CD4-positive, alpha-beta T cell (primary cell): ENCODE data around the gene PLXNB2. TPM values are rescaled to one million over a fixed set of nuclear protein-coding genes. Genes with fewer than 3 reads are reported as not detected.

ENCODE experiments used
- ATAC-seq: fragments of 200-7000 bp; cut with Tn5 transposase; one replicate; pipeline ENCODE4 v1.10.0; 2022; ENCODE audit warnings: mild to moderate bottlenecking; ENCODE audit not compliant: poor library complexity
- CTCF ChIA-PET: fragments of 350-600 bp; sonication (Branson Sonifier 250); formaldehyde crosslinking; loops from one replicate; lab custom pipeline; 2021; ENCODE audit warnings: antibody characterized with exemption, inconsistent platforms; lab: Charles Lee
- POLR2A ChIA-PET: fragments of 350-600 bp; sonication (Branson Sonifier 250); formaldehyde crosslinking; loops from one replicate; lab custom pipeline; 2021; ENCODE audit warnings: antibody characterized with exemption, inconsistent platforms; lab: Charles Lee
- DNase-seq, 14 experiments: peaks; one replicate each; pipeline ENCODE4 v3.0.0-alpha.2; 2013 to 2020; ENCODE audit warnings: mixed read lengths in 2 of 14
- H3K27ac ChIP-seq, 2 donors: one replicate each; pipeline versions ENCODE4 v1.5.1 to v1.7.0; 2013; ENCODE audit warnings: low read length in 2 of 2, low read depth in 1 of 2, mild to moderate bottlenecking in 1 of 2
- H3K27me3 ChIP-seq, 2 experiments: 1 replicate in 1 of 2; 2 replicates in 1 of 2; pipeline versions ENCODE4 v1.6.1 to v1.7.0; 2013; ENCODE audit warnings: low read length in 2 of 2, control low read depth in 1 of 2, mild to moderate bottlenecking in 1 of 2, moderate library complexity in 1 of 2; ENCODE audit not compliant: insufficient read depth in 2 of 2, control insufficient read depth in 1 of 2
- H3K36me3 ChIP-seq: one replicate; pipeline ENCODE4 v1.6.1; 2013; ENCODE audit warnings: low read length, control low read depth; ENCODE audit not compliant: insufficient read depth
- H3K4me1 ChIP-seq: one replicate; pipeline ENCODE4 v1.6.1; 2013; ENCODE audit warnings: low read length, control low read depth; ENCODE audit not compliant: insufficient read depth
- H3K4me3 ChIP-seq: one replicate; pipeline ENCODE4 v1.5.1; 2013; ENCODE audit warnings: mild to moderate bottlenecking, low read length, moderate library complexity
- H3K9me3 ChIP-seq, 2 experiments: 1 replicate in 1 of 2; 2 replicates in 1 of 2; pipeline versions ENCODE4 v1.6.1 to v1.7.0; 2013; ENCODE audit warnings: low read length in 2 of 2, mild to moderate bottlenecking in 2 of 2, control low read depth in 1 of 2, moderate library complexity in 1 of 2; ENCODE audit not compliant: control insufficient read depth in 1 of 2, insufficient read depth in 1 of 2
- H3K27ac Mint-ChIP-seq: one replicate; pipeline ENCODE4 v1.8.0; 2020; ENCODE audit warnings: mixed read lengths
- H3K27me3 Mint-ChIP-seq: one replicate; pipeline ENCODE4 v1.8.0; 2021; ENCODE audit warnings: mixed read lengths
- H3K36me3 Mint-ChIP-seq: one replicate; pipeline ENCODE4 v1.8.0; 2021; ENCODE audit warnings: low read depth, mixed read lengths
- H3K4me1 Mint-ChIP-seq: one replicate; pipeline ENCODE4 v1.8.0; 2021; ENCODE audit warnings: low read depth, mixed read lengths
- H3K4me3 Mint-ChIP-seq: one replicate; pipeline ENCODE4 v1.8.0; 2020; ENCODE audit warnings: mild to moderate bottlenecking, mixed read lengths
- H3K9me3 Mint-ChIP-seq: one replicate; pipeline ENCODE4 v1.8.0; 2020; ENCODE audit warnings: mixed read lengths
- intact Hi-C, 2 experiments: fragments of 100-400 bp; cut with DNase I in 1 of 2; cut with micrococcal nuclease in 1 of 2; formaldehyde crosslinking; loops; one replicate each; pipeline versions ENCODE4 v1.15.1 to v1.9.0; 2023 to 2025; cut with DNase I, micrococcal nuclease
- total RNA-seq, 174 experiments: library from RNA in 2 of 174; stranded (reverse) in 2 of 174; gene quantifications; one replicate each; pipeline ENCODE4 v1.2.3 and lab custom pipeline; 2021 to 2026
- TF ChIP-seq, protein P1 (sequence below): fragments of 200-600 bp; IDR thresholded peaks from one replicate; pipeline ENCODE4 v1.8.0; 2022; ENCODE audit warnings: antibody characterized with exemption, mild to moderate bottlenecking

The PLXNB2 gene
- total RNA-seq, 2 experiments from 2014 or later = 2.8 to 3.9 TPM

DNA sequence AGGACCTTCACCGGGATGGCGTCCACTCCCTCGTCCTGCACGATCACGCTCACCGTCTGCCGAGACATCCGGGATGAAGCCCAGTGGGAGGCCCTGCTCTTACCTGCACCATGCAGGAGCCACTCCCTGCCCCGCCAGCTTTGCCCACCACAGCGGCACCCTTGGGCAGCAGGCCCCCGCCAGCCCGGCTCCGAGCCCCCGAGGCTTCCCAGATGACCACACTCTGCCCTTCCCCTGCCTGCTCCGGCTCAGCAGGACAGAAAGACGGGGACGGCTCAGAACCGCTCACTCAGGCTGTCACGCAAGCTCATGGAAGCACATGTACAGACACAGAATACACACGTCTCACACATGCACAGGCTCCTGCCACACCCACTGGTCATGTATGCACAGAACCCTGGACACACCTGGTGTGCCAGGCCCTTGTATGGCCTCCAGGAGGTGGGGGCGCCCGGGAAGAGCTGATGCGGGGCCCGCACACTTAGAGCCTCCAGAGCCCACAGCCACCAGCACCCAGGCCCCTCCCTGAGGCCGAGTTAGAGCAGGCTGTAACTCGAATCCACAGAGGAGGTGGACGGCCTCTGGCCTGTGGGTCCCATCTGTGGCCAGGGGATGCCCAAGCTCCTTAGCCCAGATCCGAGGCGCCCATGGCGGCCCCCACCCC, 28.4 kb downstream of the PLXNB2 start:
- Mint-ChIP-seq H3K4me1 (peaks cover 2% of the 10 kb centered on the region), H3K27me3 (no peaks in the 10 kb centered on the region), H3K36me3 (no peaks in the 10 kb centered on the region), H3K27ac (no peak overlapping the region), H3K4me3 (no peak overlapping the region), H3K9me3 (no peaks in the 10 kb centered on the region)
- intact Hi-C loops = loop anchor here (5.0 to 10.0 kb wide), 2 partner anchors 48 to 336 kb away; partner anchors contain the start of gene DENND6B (in 1 of the 2)
- ChIA-PET POLR2A (no interaction called here), CTCF (interaction anchor here (1.5 kb wide), 1 partner anchor 63 kb away, joined by 3 read pairs; no protein-coding TSS in a partner anchor)
- Histone ChIP-seq H3K9me3 (peaks cover 0 to 15% of the 10 kb centered on the region in 2 experiments), H3K4me1 (peaks cover 3% of the 10 kb centered on the region), H3K36me3 (no peaks in the 10 kb centered on the region), H3K27ac (no peak overlapping the region), H3K27me3 (no peaks in the 10 kb centered on the region), H3K4me3 (no peak overlapping the region)
- ATAC-seq (no peak), DNase-seq (no peak)
- TF ChIP-seq, protein P1, sequence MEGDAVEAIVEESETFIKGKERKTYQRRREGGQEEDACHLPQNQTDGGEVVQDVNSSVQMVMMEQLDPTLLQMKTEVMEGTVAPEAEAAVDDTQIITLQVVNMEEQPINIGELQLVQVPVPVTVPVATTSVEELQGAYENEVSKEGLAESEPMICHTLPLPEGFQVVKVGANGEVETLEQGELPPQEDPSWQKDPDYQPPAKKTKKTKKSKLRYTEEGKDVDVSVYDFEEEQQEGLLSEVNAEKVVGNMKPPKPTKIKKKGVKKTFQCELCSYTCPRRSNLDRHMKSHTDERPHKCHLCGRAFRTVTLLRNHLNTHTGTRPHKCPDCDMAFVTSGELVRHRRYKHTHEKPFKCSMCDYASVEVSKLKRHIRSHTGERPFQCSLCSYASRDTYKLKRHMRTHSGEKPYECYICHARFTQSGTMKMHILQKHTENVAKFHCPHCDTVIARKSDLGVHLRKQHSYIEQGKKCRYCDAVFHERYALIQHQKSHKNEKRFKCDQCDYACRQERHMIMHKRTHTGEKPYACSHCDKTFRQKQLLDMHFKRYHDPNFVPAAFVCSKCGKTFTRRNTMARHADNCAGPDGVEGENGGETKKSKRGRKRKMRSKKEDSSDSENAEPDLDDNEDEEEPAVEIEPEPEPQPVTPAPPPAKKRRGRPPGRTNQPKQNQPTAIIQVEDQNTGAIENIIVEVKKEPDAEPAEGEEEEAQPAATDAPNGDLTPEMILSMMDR = no peak

DNA sequence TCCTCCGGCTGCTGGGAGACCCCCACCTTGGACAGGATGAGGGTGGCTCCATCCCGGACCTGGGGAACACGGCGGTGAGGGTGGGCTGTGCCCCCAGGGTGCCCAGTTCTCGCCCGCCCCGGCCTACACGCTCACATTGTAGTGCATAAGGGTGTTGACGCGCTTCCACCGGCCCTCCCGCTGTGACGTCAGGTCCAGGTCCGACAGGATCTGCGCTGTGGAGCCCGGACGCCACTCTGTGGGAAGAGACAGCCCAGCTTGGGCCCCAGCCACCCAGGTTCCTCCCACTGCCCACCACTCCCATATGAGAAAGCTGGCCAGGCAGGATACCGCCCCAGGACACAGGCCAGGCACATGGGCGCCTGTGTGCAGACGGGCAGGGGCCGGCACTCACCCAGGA, 29.0 kb downstream of the PLXNB2 start:
- Histone ChIP-seq H3K27me3 (no peaks in the 10 kb centered on the region), H3K36me3 (no peaks in the 10 kb centered on the region), H3K4me1 (peaks cover 4% of the 10 kb centered on the region), H3K4me3 (no peak overlapping the region), H3K9me3 (peaks cover 0 to 15% of the 10 kb centered on the region in 2 experiments), H3K27ac (no peak overlapping the region)
- TF ChIP-seq, protein P1 = no peak
- Mint-ChIP-seq H3K27ac (no peak overlapping the region), H3K36me3 (no peaks in the 10 kb centered on the region), H3K4me3 (no peak overlapping the region), H3K9me3 (no peaks in the 10 kb centered on the region), H3K27me3 (no peaks in the 10 kb centered on the region), H3K4me1 (peaks cover 7% of the 10 kb centered on the region)
- ATAC-seq (no peak), DNase-seq (no peak)
- ChIA-PET POLR2A (no interaction called here), CTCF (interaction anchor here (1.5 kb wide), 1 partner anchor 64 kb away, joined by 3 read pairs; no protein-coding TSS in a partner anchor)
- intact Hi-C loops = loop anchor here (5.0 to 10.0 kb wide), 2 partner anchors 49 to 336 kb away; partner anchors contain the start of gene DENND6B (in 1 of the 2)

DNA sequence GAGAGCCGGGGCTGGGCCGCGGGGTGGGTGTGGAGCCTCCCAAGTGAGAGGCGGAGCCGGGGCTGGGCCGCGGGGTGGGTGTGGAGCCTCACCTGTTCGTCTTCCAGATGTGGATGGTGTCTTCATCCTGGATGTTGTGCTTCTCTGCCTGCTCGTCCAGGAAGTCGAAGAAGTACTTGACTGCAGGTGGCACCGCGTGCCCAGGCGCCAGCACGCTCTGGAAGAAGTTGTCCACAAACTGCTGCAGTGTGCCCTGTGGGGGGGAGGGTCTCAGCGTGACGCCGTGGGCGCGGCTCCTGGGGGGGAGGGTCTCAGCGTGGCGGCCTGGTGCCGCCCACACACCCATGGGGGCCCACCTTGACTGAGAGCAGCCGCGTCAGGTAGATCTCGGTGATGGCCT, 29.7 kb downstream of the PLXNB2 start:
- H3K27me3 Mint-ChIP-seq = no peaks in the 10 kb centered on the region
- Histone ChIP-seq H3K9me3 (peaks cover 0 to 15% of the 10 kb centered on the region in 2 experiments), H3K27me3 (no peaks in the 10 kb centered on the region), H3K36me3 (no peaks in the 10 kb centered on the region), H3K4me3 (no peak overlapping the region), H3K27ac (no peak overlapping the region), H3K4me1 (peaks cover 4% of the 10 kb centered on the region)
- no peak for DNase-seq
- TF ChIP-seq, protein P1 = no peak
- CTCF ChIA-PET = no interaction called here
- POLR2A ChIA-PET = no interaction called here
- H3K4me1 Mint-ChIP-seq = peaks cover 7% of the 10 kb centered on the region
- no peak for ATAC-seq
- intact Hi-C loops = loop anchor here (5.0 to 10.0 kb wide), 2 partner anchors 50 to 337 kb away; partner anchors contain the start of gene DENND6B (in 1 of the 2)
- H3K4me3 Mint-ChIP-seq = no peak overlapping the region
- no peaks in the 10 kb centered on the region for H3K9me3 Mint-ChIP-seq
- no peak overlapping the region for H3K27ac Mint-ChIP-seq
- no peaks in the 10 kb centered on the region for H3K36me3 Mint-ChIP-seq
